Measurements from ENCODE around the gene EEIG1. TPM values are rescaled to one million over a fixed set of nuclear protein-coding genes. Genes with fewer than 3 reads are reported as not detected.

The EEIG1 gene
- total and polyA plus RNA-seq, 10 of the 15 experiments (the other 5 are each of a cell fraction or from before 2014, with no cell fraction given) = 1.2 to 75.9 (median 9.0) TPM

DNA sequence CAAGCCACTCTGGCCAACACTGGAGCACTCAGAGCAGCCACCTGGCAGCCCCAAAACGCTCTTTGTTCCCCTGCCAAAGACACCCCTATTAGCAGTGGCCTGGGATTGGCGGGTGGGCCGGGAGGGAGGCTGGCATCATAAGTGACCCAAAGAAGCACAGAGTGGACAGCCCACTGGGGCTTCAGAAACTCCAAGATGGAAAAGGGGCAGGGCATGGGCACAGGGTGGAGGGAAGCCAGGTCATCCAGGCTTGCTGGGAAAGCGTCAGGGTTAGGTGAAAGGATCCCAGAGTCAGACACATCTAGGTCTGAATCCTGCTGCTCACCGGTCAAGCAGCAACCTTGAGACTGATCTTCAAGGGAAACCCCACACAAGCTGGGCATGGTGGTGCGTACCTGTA lies 14.8 kb downstream of the EEIG1 start:
- POLR2A ChIA-PET = interaction anchor here (0.6 kb wide), 1 partner anchor 64 kb away, joined by 3 read pairs; no protein-coding TSS in a partner anchor
- H3K4me2 ChIP-seq (ENCODE audit: control insufficient read depth, insufficient read depth) = no peak overlapping the region
- in situ Hi-C loops (cut with MboI) = loop anchor here (10.0 kb wide), 1 partner anchor 69 kb away; no protein-coding TSS in a partner anchor
- FAIRE-seq (no peak), ATAC-seq (no peak), DNase-seq (ENCODE audit: low read depth, low spot score) (no peak)
- 92% methylated on average over 6 of the region's 6 CpGs for WGBS (ENCODE audit: insufficient coverage, insufficient replicate concordance, low lambda C conversion rate, missing lambda C conversion rate)
- peaks cover 0 to 2% of the 10 kb centered on the region in 2 experiments; a peak in 3 of 4 replicates for H3K36me3 ChIP-seq (ENCODE audit: control insufficient read depth in 2 of 2, insufficient read depth in 2 of 2, low read length in 1 of 2)
- peaks cover 18% of the 10 kb centered on the region for H3K79me2 ChIP-seq (ENCODE audit: control insufficient read depth, insufficient read depth, low read length)
- no peak overlapping the region for H3K9ac ChIP-seq (ENCODE audit: control insufficient read depth, insufficient read depth, low read length)
- peaks cover 35% of the 10 kb centered on the region for H3K4me1 ChIP-seq (ENCODE audit: control insufficient read depth, insufficient read depth, low read length)
- H2AFZ ChIP-seq (ENCODE audit: control insufficient read depth, low read depth, low read length) = no peak overlapping the region
- H3K4me3 ChIP-seq = no peak overlapping the region
- TF ChIP-seq, protein P1, sequence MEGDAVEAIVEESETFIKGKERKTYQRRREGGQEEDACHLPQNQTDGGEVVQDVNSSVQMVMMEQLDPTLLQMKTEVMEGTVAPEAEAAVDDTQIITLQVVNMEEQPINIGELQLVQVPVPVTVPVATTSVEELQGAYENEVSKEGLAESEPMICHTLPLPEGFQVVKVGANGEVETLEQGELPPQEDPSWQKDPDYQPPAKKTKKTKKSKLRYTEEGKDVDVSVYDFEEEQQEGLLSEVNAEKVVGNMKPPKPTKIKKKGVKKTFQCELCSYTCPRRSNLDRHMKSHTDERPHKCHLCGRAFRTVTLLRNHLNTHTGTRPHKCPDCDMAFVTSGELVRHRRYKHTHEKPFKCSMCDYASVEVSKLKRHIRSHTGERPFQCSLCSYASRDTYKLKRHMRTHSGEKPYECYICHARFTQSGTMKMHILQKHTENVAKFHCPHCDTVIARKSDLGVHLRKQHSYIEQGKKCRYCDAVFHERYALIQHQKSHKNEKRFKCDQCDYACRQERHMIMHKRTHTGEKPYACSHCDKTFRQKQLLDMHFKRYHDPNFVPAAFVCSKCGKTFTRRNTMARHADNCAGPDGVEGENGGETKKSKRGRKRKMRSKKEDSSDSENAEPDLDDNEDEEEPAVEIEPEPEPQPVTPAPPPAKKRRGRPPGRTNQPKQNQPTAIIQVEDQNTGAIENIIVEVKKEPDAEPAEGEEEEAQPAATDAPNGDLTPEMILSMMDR (IDR thresholded peaks at IDR 0.05 in 2 of 3, conservative IDR thresholded peaks at IDR 0.05 in 1 of 3; ENCODE audit: control insufficient read depth in 2 of 3, extremely low read depth in 1 of 3, insufficient read depth in 1 of 3, low read depth in 3 of 3, low read length in 3 of 3) = no peak
- TF ChIP-seq, protein P2, sequence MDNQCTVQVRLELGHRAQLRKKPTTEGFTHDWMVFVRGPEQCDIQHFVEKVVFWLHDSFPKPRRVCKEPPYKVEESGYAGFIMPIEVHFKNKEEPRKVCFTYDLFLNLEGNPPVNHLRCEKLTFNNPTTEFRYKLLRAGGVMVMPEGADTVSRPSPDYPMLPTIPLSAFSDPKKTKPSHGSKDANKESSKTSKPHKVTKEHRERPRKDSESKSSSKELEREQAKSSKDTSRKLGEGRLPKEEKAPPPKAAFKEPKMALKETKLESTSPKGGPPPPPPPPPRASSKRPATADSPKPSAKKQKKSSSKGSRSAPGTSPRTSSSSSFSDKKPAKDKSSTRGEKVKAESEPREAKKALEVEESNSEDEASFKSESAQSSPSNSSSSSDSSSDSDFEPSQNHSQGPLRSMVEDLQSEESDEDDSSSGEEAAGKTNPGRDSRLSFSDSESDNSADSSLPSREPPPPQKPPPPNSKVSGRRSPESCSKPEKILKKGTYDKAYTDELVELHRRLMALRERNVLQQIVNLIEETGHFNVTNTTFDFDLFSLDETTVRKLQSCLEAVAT (IDR thresholded peaks at IDR 0.05) = no peak
- SMC1A ChIA-PET (ENCODE audit: uncharacterized antibody, unreplicated experiment) = no interaction called here
- no peak overlapping the region for H3K27ac ChIP-seq (ENCODE audit: control insufficient read depth, insufficient read depth)
- CTCF ChIA-PET = no interaction called here
- H3K9me3 ChIP-seq (replicated peaks; ENCODE audit: control insufficient read depth, insufficient read depth, low read length) = no peaks in the 10 kb centered on the region
- peaks cover 10% of the 10 kb centered on the region for H4K20me1 ChIP-seq (ENCODE audit: control insufficient read depth, insufficient read depth)
- intact Hi-C loops (cut with micrococcal nuclease; ENCODE audit: unreplicated experiment) = no loop called here
- RAD21 ChIA-PET (ENCODE audit: unreplicated experiment) = no interaction called here
- no peaks in the 10 kb centered on the region for H3K27me3 ChIP-seq (replicated peaks in 1 of 2; ENCODE audit: control insufficient read depth in 2 of 2, insufficient read depth in 2 of 2, low read length in 1 of 2)
- no TSS peak for BruUV-seq (replicated peaks)
